ENCODE results near the gene TOX3. TPM values are rescaled to one million over a fixed set of nuclear protein-coding genes. Genes with fewer than 3 reads are reported as not detected.
A peak's percentile ranks its signal among the peaks of the same experiment; 100 is the strongest.

Gene TOX3
- polyA plus RNA-seq, 2 of the 4 experiments (the other 2 are of a cell fraction), result 0.10 to 2.2 TPM

GRCh38 chr16:52554334-52554733 lies 7.4 kb upstream of the TOX3 start:
- H3K4me3 ChIP-seq, result no peak overlapping the region
- no peak for TF ChIP-seq POLR2A (IDR thresholded peaks at IDR 0.05; ENCODE audit: low read length)
- TF ChIP-seq MAFK (IDR thresholded peaks at IDR 0.05; ENCODE audit: partially characterized antibody), result peak; percentile 78
- no peak for ATAC-seq
- ChIA-PET POLR2A (no interaction called here), CTCF (no interaction called here)
- 55% methylated on average over 1 of the region's 1 CpG for WGBS (ENCODE audit: missing lambda C conversion rate)
- no peak for DNase-seq (ENCODE audit: low read depth in 1 of 2, low spot score in 1 of 2)
- no peak overlapping the region for H3K4me2 ChIP-seq
- peak; percentile 54 for FAIRE-seq
- no peak overlapping the region for H3K27ac ChIP-seq
- peaks cover 24% of the 10 kb centered on the region for H3K4me1 ChIP-seq
- 0 out of 3 replicates have a peak, but pooled peaks cover 6% of the 10 kb centered on the region for H3K9me3 ChIP-seq

GRCh38 chr16:52553322-52553721 lies 6.4 kb upstream of the TOX3 start:
- FAIRE-seq (no peak), DNase-seq (ENCODE audit: low read depth in 1 of 2, low spot score in 1 of 2) (no peak), ATAC-seq (no peak)
- POLR2A ChIA-PET, result no interaction called here
- 86% methylated on average over 2 of the region's 2 CpGs for WGBS (ENCODE audit: missing lambda C conversion rate)
- TF ChIP-seq REST (IDR thresholded peaks at IDR 0.05), result no peak
- TF ChIP-seq, protein P1, sequence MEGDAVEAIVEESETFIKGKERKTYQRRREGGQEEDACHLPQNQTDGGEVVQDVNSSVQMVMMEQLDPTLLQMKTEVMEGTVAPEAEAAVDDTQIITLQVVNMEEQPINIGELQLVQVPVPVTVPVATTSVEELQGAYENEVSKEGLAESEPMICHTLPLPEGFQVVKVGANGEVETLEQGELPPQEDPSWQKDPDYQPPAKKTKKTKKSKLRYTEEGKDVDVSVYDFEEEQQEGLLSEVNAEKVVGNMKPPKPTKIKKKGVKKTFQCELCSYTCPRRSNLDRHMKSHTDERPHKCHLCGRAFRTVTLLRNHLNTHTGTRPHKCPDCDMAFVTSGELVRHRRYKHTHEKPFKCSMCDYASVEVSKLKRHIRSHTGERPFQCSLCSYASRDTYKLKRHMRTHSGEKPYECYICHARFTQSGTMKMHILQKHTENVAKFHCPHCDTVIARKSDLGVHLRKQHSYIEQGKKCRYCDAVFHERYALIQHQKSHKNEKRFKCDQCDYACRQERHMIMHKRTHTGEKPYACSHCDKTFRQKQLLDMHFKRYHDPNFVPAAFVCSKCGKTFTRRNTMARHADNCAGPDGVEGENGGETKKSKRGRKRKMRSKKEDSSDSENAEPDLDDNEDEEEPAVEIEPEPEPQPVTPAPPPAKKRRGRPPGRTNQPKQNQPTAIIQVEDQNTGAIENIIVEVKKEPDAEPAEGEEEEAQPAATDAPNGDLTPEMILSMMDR (IDR thresholded peaks at IDR 0.05), result peak; percentile 32; the same call in 2 of the 3 replicates
- Histone ChIP-seq H3K4me2 (peak overlapping the region; percentile 35; the same call in 1 of the 3 replicates), H3K27ac (no peak overlapping the region), H3K9me3 (0 out of 3 replicates have a peak, but pooled peaks cover 6% of the 10 kb centered on the region), H3K4me1 (peaks cover 24% of the 10 kb centered on the region), H3K4me3 (no peak overlapping the region)
- CTCF ChIA-PET, result no interaction called here

DNA sequence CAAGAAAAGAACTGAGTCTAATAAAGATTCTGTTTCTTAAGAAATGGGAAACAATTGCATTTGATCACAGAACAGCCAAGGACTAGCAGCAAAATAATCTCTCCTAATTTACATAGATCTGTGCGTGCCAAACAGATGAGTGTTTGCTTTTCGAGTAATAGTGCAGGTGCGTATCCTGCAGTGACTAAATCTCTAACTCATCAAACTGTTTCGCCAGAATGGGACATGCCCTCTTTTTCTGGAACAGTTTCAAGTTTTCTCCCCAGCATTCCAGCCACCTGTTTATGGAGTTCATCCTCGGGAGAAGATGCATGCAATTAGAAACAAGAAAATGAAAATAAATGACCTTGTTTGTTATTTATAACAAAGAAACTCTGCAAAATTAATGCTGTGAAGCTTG lies 5.7 kb upstream of the TOX3 start:
- POLR2A ChIA-PET, result no interaction called here
- CTCF ChIA-PET, result no interaction called here
- H3K9me3 ChIP-seq, result 0 out of 3 replicates have a peak, but pooled peaks cover 6% of the 10 kb centered on the region
- no peak overlapping the region for H3K4me3 ChIP-seq
- FAIRE-seq, result no peak
- no peak for TF ChIP-seq JUNB (IDR thresholded peaks at IDR 0.05)
- TF ChIP-seq FOSL2 (IDR thresholded peaks at IDR 0.05), result no peak
- peak; percentile 4; the same call in 1 of the 2 replicates for TF ChIP-seq FOSL2 (CRISPR knock-in tag; IDR thresholded peaks at IDR 0.05)
- peak in 1 of 2 experiments; percentile 27 for DNase-seq (ENCODE audit: low read depth in 1 of 2, low spot score in 1 of 2)
- no peak for ATAC-seq
- 3% methylated on average over 5 of the region's 5 CpGs for WGBS (ENCODE audit: missing lambda C conversion rate)
- H3K27ac ChIP-seq, result no peak overlapping the region
- H3K4me2 ChIP-seq, result peak overlapping the region; percentile 35; the same call in 2 of the 3 replicates
- H3K4me1 ChIP-seq, result peaks cover 22% of the 10 kb centered on the region

DNA sequence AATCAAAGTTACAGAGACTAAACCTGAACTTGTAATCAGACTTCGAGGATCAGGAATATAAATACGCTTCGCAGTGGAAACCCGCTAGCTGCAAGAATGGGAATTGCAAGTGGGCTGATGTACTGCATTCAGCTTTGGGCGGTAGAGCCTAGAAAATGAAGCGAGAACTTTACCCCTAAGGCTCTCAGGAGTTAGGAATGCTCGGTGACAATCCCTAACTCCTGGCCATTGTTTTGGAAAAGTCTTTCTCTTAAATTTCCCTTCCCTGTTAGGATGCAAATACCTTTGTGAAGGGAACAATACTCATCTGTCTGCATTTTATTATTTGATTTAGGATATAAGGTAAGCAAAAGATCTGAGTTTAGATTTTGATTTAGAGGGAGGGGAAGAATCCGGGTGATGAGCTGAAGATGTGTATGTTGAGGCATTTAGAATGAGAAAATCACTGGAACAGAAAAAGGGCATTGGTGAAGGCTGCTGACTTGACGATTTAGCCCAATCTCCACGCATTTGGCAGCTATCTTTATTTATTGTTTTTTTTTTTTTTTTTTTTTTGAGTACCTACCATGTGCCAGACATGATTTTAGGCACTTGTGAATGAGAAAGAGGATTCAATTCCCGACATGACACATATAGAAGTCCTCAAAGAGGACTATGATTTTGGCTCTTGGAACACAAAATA lies 2.2 kb upstream of the TOX3 start:
- DNase-seq (ENCODE audit: low read depth in 1 of 2, low spot score in 1 of 2), result peak in 1 of 2 experiments; percentile 21
- Histone ChIP-seq H3K27ac (no peak overlapping the region), H3K4me2 (no peak overlapping the region), H3K9me3 (no peaks in the 10 kb centered on the region), H3K4me3 (no peak overlapping the region), H3K4me1 (peaks cover 22% of the 10 kb centered on the region)
- TF ChIP-seq EP300 (IDR thresholded peaks at IDR 0.05), result no peak
- peak; percentile 54 for TF ChIP-seq MAFK (IDR thresholded peaks at IDR 0.05; ENCODE audit: partially characterized antibody)
- POLR2A ChIA-PET, result no interaction called here
- WGBS (ENCODE audit: missing lambda C conversion rate), result 66% methylated on average over 11 of the region's 11 CpGs
- CTCF ChIA-PET, result interaction anchor here (1.3 kb wide), 2 partner anchors 37 to 473 kb away, joined by 3 read pairs; no protein-coding TSS in a partner anchor
- FAIRE-seq, result no peak
- ATAC-seq, result peak in 1 of 2 experiments; percentile 38; a peak in 1 of 6 replicates
